Liver (tissue), 3 donors: ENCODE measurements around the gene CLIP2.

Experiments used
- EGR1 ChIP-seq, 2 donors: IDR thresholded peaks; 2 replicates each; pipeline ENCODE4 v1.6.1; 2016 to 2018; ENCODE audit warnings: antibody characterized with exemption in 2 of 2, low read depth in 2 of 2
- GABPA ChIP-seq, 2 donors: IDR thresholded peaks in 1 of 2; conservative IDR thresholded peaks in 1 of 2; 2 replicates each; pipeline ENCODE4 v1.6.1; 2016; ENCODE audit warnings: antibody characterized with exemption in 2 of 2, mild to moderate bottlenecking in 1 of 2, moderate library complexity in 1 of 2
- JUND ChIP-seq, 2 donors: IDR thresholded peaks; 2 replicates each; pipeline ENCODE4 v1.6.1; 2016; ENCODE audit warnings: antibody characterized with exemption in 2 of 2
- RAD21 ChIP-seq, 2 donors: IDR thresholded peaks; 2 replicates each; pipeline ENCODE4 v1.6.1; 2016; ENCODE audit warnings: antibody characterized with exemption in 2 of 2, mild to moderate bottlenecking in 2 of 2
- SP1 ChIP-seq: IDR thresholded peaks from 2 replicates; pipeline ENCODE4 v1.6.1; 2018; ENCODE audit warnings: antibody characterized with exemption, mild to moderate bottlenecking
- TAF1 ChIP-seq: conservative IDR thresholded peaks from 2 replicates; pipeline ENCODE4 v1.6.1; 2016; ENCODE audit warnings: antibody characterized with exemption, mild to moderate bottlenecking
- YY1 ChIP-seq: IDR thresholded peaks from 2 replicates; pipeline ENCODE4 v1.6.1; 2016; ENCODE audit warnings: antibody characterized with exemption, mild to moderate bottlenecking
- TF ChIP-seq, protein P1 (sequence below): IDR thresholded peaks from 2 replicates; pipeline ENCODE4 v1.6.1; 2016; ENCODE audit warnings: antibody characterized with exemption
- TF ChIP-seq, protein P2 (sequence below): fragments of 150-350 bp; IDR thresholded peaks from 2 replicates; pipeline ENCODE4 v1.5.1; 2017; ENCODE audit warnings: improper control_type of control experiment, low read depth, low read length; ENCODE audit not compliant: missing input control
- TF ChIP-seq, protein P3 (sequence below): IDR thresholded peaks from 2 replicates; pipeline ENCODE4 v1.6.1; 2016; ENCODE audit warnings: antibody characterized with exemption
- donor health status: healthy.
- donor health status: healthy.

DNA sequence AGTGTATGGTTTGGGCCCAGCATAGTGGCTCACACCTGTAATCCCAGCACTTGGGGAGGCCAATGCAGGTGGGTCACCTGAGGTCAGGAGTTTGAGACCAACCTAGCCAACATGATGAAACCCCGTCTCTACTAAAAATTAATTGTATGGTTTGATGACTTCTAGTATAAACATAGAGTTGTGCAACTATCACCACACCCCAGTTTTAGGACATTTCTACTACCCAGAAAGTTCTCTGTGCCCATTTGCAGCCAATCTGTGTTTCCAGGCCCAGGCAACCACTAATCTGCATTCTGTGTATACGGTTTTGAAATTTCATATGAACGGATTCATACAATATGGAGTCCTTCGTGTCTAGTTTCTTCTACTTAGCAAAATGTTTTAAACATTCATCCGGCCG is 20.0 kb downstream of the CLIP2 start:
- TF ChIP-seq SP1, result no peak
- TF ChIP-seq, protein P1, sequence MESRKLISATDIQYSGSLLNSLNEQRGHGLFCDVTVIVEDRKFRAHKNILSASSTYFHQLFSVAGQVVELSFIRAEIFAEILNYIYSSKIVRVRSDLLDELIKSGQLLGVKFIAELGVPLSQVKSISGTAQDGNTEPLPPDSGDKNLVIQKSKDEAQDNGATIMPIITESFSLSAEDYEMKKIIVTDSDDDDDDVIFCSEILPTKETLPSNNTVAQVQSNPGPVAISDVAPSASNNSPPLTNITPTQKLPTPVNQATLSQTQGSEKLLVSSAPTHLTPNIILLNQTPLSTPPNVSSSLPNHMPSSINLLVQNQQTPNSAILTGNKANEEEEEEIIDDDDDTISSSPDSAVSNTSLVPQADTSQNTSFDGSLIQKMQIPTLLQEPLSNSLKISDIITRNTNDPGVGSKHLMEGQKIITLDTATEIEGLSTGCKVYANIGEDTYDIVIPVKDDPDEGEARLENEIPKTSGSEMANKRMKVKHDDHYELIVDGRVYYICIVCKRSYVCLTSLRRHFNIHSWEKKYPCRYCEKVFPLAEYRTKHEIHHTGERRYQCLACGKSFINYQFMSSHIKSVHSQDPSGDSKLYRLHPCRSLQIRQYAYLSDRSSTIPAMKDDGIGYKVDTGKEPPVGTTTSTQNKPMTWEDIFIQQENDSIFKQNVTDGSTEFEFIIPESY, result no peak
- TF ChIP-seq, protein P2, sequence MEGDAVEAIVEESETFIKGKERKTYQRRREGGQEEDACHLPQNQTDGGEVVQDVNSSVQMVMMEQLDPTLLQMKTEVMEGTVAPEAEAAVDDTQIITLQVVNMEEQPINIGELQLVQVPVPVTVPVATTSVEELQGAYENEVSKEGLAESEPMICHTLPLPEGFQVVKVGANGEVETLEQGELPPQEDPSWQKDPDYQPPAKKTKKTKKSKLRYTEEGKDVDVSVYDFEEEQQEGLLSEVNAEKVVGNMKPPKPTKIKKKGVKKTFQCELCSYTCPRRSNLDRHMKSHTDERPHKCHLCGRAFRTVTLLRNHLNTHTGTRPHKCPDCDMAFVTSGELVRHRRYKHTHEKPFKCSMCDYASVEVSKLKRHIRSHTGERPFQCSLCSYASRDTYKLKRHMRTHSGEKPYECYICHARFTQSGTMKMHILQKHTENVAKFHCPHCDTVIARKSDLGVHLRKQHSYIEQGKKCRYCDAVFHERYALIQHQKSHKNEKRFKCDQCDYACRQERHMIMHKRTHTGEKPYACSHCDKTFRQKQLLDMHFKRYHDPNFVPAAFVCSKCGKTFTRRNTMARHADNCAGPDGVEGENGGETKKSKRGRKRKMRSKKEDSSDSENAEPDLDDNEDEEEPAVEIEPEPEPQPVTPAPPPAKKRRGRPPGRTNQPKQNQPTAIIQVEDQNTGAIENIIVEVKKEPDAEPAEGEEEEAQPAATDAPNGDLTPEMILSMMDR, result no peak
- TF ChIP-seq JUND (IDR thresholded peaks at IDR 0.05), result no peak
- TF ChIP-seq TAF1, result no peak
- no peak for TF ChIP-seq YY1
- no peak for TF ChIP-seq RAD21 (IDR thresholded peaks at IDR 0.05)
- TF ChIP-seq EGR1 (IDR thresholded peaks at IDR 0.05; ENCODE audit: low read depth in 2 of 2), result no peak
- no peak for TF ChIP-seq GABPA (IDR thresholded peaks at IDR 0.05 in 1 of 2, conservative IDR thresholded peaks at IDR 0.05 in 1 of 2)
- TF ChIP-seq, protein P3, sequence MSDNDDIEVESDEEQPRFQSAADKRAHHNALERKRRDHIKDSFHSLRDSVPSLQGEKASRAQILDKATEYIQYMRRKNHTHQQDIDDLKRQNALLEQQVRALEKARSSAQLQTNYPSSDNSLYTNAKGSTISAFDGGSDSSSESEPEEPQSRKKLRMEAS, result no peak
